Panc1 (cell line): ENCODE results near the gene KRT27. TPM values are rescaled to one million over a fixed set of nuclear protein-coding genes. Genes with fewer than 3 reads are reported as not detected.

Experiments
- ATAC-seq: fragments of 200-7000 bp; cut with Tn5 transposase; 2 replicates; pipeline ENCODE4 v1.9.1; 2020; ENCODE audit warnings: mild to moderate bottlenecking, moderate library complexity
- BruUV-seq: library from RNA; stranded (reverse); fragments of 400-500 nt; replicated peaks from 2 replicates; lab custom pipeline; 2021; lab: Mats Ljungman, UMichigan
- CTCF ChIA-PET: fragments of 300-600 bp; sonication (Branson Sonifier 250); formaldehyde crosslinking; loops from one replicate; lab custom pipeline; 2022; ENCODE audit warnings: antibody characterized with exemption; lab: Charles Lee
- POLR2A ChIA-PET: fragments of 300-600 bp; sonication (Branson Sonifier 250); formaldehyde crosslinking; loops from one replicate; lab custom pipeline; 2022; ENCODE audit warnings: antibody characterized with exemption; lab: Charles Lee
- DNase-seq: peaks from one replicate; pipeline ENCODE4 v3.0.0-alpha.2; 2010; ENCODE audit warnings: low read depth, low spot score
- H3K27ac ChIP-seq: 2 replicates; pipeline ENCODE4 v1.5.1; 2011; ENCODE audit warnings: mild to moderate bottlenecking, low read length, inconsistent platforms
- H3K27me3 ChIP-seq: fragments of 200-500 bp; sonication (Bioruptor generic); 2 replicates; pipeline ENCODE4 v1.6.0; 2014; ENCODE audit warnings: low read length, inconsistent platforms; ENCODE audit not compliant: control insufficient read depth, insufficient read depth
- H3K36me3 ChIP-seq: fragments of 200-500 bp; sonication (Bioruptor generic); 2 replicates; pipeline ENCODE4 v1.5.1; 2014; ENCODE audit warnings: inconsistent platforms, mild to moderate bottlenecking, low read length, moderate library complexity; ENCODE audit not compliant: control insufficient read depth, insufficient read depth
- H3K4me1 ChIP-seq: 2 replicates; pipeline ENCODE4 v1.5.1; 2011; ENCODE audit warnings: inconsistent platforms, mild to moderate bottlenecking, low read length, moderate library complexity; ENCODE audit not compliant: control insufficient read depth, insufficient read depth
- H3K4me3 ChIP-seq, 2 experiments: 2 replicates each; pipeline ENCODE4 v1.5.1; 2011 to 2012; ENCODE audit warnings: low read depth in 2 of 2, low read length in 2 of 2, mild to moderate bottlenecking in 2 of 2, inconsistent platforms in 1 of 2, moderate library complexity in 1 of 2
- H3K9me3 ChIP-seq: fragments of 200-500 bp; sonication (Bioruptor generic); 2 replicates; pipeline ENCODE4 v1.5.1; 2014; ENCODE audit warnings: low read depth, mild to moderate bottlenecking, inconsistent platforms, low read length, moderate library complexity; ENCODE audit not compliant: control insufficient read depth, insufficient read depth
- POLR2AphosphoS5 ChIP-seq: IDR thresholded peaks from 2 replicates; pipeline ENCODE4 v1.6.1; 2012; ENCODE audit warnings: mild to moderate bottlenecking, low read depth, low read length, moderate library complexity
- SIN3A ChIP-seq: IDR thresholded peaks from 2 replicates; pipeline ENCODE4 v1.6.1; 2012; ENCODE audit warnings: low read depth, mild to moderate bottlenecking, low read length, moderate library complexity, borderline replicate concordance; ENCODE audit not compliant: insufficient read depth
- TCF7L2 ChIP-seq: IDR thresholded peaks from 2 replicates; pipeline ENCODE4 v1.6.1; 2011; ENCODE audit warnings: mild to moderate bottlenecking, low read depth, low read length, inconsistent platforms
- in situ Hi-C: cut with HindIII; loops from 2 replicates; pipeline ENCODE4 v1.10.0; 2016; ENCODE audit warnings: low sequenced_read_pairs, low pct_unique_long_range_greater_than_20kb
- intact Hi-C: fragments of 100-400 bp; cut with micrococcal nuclease; formaldehyde crosslinking; loops from one replicate; pipeline ENCODE4 v1.10.0; 2022; ENCODE audit not compliant: unreplicated experiment
- total RNA-seq: library from RNA; stranded (reverse); gene quantifications from one replicate; pipeline ENCODE4 v1.2.1, GENCODE V29; 2021; ENCODE audit not compliant: unreplicated experiment
- TF ChIP-seq, protein P1 (sequence below): fragments of 450-650 bp; IDR thresholded peaks from 2 replicates; pipeline ENCODE4 v1.5.1; 2017; ENCODE audit warnings: mild to moderate bottlenecking
- TF ChIP-seq, protein P2 (sequence below), 2 experiments: IDR thresholded peaks; 2 replicates each; pipeline ENCODE4 v1.6.1; 2011 to 2012; ENCODE audit warnings: low read depth in 2 of 2, control low read depth in 1 of 2, low read length in 1 of 2, mild to moderate bottlenecking in 1 of 2, moderate library complexity in 1 of 2; ENCODE audit not compliant: insufficient read depth in 1 of 2

The KRT27 gene
- total RNA-seq, 1 experiment from 2014 or later, result not detected

DNA sequence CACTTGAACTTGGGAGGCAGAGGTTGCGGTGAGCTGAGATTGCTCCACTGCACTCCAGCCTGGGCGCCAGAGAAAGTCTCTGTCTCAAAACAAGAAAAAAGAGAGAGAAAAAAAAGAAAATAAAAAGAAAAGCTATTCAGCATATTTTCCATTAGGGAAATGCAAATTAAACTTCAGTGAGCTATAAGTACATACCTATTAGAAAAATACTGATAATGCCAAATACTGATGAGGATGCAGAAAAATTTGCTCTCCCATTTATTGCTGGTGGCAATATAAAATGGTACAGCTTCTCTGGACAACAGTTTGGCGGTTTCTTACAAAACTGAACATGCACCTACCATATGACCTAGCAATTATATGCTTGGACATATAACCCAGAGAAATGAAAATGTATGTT is 30.3 kb upstream of the KRT27 start:
- DNase-seq, result no peak
- in situ Hi-C loops, result no loop called here
- no peak overlapping the region for H3K27ac ChIP-seq
- peaks cover 3% of the 10 kb centered on the region; the same call in 1 of the 2 replicates for H3K27me3 ChIP-seq
- no peaks in the 10 kb centered on the region for H3K4me1 ChIP-seq
- ATAC-seq, result no peak
- TF ChIP-seq, protein P1, sequence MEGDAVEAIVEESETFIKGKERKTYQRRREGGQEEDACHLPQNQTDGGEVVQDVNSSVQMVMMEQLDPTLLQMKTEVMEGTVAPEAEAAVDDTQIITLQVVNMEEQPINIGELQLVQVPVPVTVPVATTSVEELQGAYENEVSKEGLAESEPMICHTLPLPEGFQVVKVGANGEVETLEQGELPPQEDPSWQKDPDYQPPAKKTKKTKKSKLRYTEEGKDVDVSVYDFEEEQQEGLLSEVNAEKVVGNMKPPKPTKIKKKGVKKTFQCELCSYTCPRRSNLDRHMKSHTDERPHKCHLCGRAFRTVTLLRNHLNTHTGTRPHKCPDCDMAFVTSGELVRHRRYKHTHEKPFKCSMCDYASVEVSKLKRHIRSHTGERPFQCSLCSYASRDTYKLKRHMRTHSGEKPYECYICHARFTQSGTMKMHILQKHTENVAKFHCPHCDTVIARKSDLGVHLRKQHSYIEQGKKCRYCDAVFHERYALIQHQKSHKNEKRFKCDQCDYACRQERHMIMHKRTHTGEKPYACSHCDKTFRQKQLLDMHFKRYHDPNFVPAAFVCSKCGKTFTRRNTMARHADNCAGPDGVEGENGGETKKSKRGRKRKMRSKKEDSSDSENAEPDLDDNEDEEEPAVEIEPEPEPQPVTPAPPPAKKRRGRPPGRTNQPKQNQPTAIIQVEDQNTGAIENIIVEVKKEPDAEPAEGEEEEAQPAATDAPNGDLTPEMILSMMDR, result no peak
- TF ChIP-seq, protein P2, sequence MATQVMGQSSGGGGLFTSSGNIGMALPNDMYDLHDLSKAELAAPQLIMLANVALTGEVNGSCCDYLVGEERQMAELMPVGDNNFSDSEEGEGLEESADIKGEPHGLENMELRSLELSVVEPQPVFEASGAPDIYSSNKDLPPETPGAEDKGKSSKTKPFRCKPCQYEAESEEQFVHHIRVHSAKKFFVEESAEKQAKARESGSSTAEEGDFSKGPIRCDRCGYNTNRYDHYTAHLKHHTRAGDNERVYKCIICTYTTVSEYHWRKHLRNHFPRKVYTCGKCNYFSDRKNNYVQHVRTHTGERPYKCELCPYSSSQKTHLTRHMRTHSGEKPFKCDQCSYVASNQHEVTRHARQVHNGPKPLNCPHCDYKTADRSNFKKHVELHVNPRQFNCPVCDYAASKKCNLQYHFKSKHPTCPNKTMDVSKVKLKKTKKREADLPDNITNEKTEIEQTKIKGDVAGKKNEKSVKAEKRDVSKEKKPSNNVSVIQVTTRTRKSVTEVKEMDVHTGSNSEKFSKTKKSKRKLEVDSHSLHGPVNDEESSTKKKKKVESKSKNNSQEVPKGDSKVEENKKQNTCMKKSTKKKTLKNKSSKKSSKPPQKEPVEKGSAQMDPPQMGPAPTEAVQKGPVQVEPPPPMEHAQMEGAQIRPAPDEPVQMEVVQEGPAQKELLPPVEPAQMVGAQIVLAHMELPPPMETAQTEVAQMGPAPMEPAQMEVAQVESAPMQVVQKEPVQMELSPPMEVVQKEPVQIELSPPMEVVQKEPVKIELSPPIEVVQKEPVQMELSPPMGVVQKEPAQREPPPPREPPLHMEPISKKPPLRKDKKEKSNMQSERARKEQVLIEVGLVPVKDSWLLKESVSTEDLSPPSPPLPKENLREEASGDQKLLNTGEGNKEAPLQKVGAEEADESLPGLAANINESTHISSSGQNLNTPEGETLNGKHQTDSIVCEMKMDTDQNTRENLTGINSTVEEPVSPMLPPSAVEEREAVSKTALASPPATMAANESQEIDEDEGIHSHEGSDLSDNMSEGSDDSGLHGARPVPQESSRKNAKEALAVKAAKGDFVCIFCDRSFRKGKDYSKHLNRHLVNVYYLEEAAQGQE (IDR thresholded peaks at IDR 0.05; ENCODE audit: insufficient read depth in 1 of 2, low read depth in 2 of 2, low read length in 1 of 2), result no peak
- TF ChIP-seq SIN3A (no peak), POLR2AphosphoS5 (no peak), TCF7L2 (no peak)
- ChIA-PET CTCF (no interaction called here), POLR2A (no interaction called here)
- intact Hi-C loops, result no loop called here
- BruUV-seq, result no TSS peak
- H3K36me3 ChIP-seq, result no peaks in the 10 kb centered on the region
- no peak overlapping the region for H3K4me3 ChIP-seq
- no peaks in the 10 kb centered on the region for H3K9me3 ChIP-seq

DNA sequence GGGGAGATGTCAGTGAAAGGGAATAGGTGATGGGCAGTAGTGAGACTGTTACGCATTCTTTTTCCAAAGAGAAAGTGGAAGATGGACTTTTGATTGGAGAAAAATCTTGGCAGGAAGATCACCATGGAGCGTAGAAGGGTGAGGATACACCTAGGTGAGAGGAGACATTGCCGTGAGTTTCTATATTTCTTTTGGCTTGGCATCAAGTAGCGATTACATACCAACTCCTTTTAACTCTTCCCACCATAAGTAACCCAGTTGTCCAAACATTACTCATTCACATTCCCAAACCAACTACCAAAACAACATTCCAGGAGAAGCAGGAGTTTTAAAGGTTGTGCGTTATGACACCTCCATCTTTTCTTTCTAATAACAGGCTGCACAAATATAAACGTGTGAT is 28.1 kb upstream of the KRT27 start:
- in situ Hi-C loops, result no loop called here
- no peak overlapping the region for H3K27ac ChIP-seq

More for the DNA sequence above, 28.1 kb upstream of the KRT27 start:
- Histone ChIP-seq H3K4me3 (no peak overlapping the region), H3K4me1 (no peaks in the 10 kb centered on the region), H3K27me3 (peaks cover 6% of the 10 kb centered on the region; the same call in 1 of the 2 replicates), H3K36me3 (no peaks in the 10 kb centered on the region), H3K9me3 (no peaks in the 10 kb centered on the region)
- intact Hi-C loops, result no loop called here
- POLR2A ChIA-PET, result no interaction called here
- BruUV-seq, result no TSS peak
- TF ChIP-seq, protein P2 (IDR thresholded peaks at IDR 0.05; ENCODE audit: insufficient read depth in 1 of 2, low read depth in 2 of 2, low read length in 1 of 2), result no peak
- TF ChIP-seq TCF7L2, result no peak
- TF ChIP-seq SIN3A, result no peak
- TF ChIP-seq POLR2AphosphoS5, result no peak
- TF ChIP-seq, protein P1, result no peak
- DNase-seq, result no peak
- ATAC-seq, result peak; percentile 73; the same call in 1 of the 2 replicates
- CTCF ChIA-PET, result interaction anchor here (0.7 kb wide), 1 partner anchor 55 kb away, joined by 4 read pairs; the partner anchor contains the start of gene KRT25
